HT-29 (cell line): ENCODE data around the gene NLN. TPM values are rescaled to one million over a fixed set of nuclear protein-coding genes. Genes with fewer than 3 reads are reported as not detected.
"Not testable (repeated sequence)": the region's sequence is repeated elsewhere in the genome, so short reads cannot be mapped to it uniquely, and the experiment has no call there.

Experiments
- DNase-seq: peaks from one replicate; pipeline ENCODE4 v3.0.0-alpha.2; 2015; ENCODE audit warnings: low spot score
- total RNA-seq: library from RNA; depleted of rRNA; stranded (reverse); fragments of >200 nt; shearing (Covaris generic); gene quantifications from 2 replicates; pipeline ENCODE4 v1.2.3, GENCODE V29; 2014; rRNA removed

Gene NLN
- total RNA-seq, 1 experiment from 2014 or later, result 22.8 TPM

GRCh38 chr5:65871776-65872175 lies 149.8 kb downstream of the NLN start:
- not testable (repeated sequence) for DNase-seq

GRCh38 chr5:65873181-65873750 lies 151.3 kb downstream of the NLN start:
- no peak for DNase-seq

GRCh38 chr5:65874241-65874640 lies 152.2 kb downstream of the NLN start:
- no peak for DNase-seq

GRCh38 chr5:65876496-65876895 lies 154.5 kb downstream of the NLN start:
- no peak for DNase-seq

DNA sequence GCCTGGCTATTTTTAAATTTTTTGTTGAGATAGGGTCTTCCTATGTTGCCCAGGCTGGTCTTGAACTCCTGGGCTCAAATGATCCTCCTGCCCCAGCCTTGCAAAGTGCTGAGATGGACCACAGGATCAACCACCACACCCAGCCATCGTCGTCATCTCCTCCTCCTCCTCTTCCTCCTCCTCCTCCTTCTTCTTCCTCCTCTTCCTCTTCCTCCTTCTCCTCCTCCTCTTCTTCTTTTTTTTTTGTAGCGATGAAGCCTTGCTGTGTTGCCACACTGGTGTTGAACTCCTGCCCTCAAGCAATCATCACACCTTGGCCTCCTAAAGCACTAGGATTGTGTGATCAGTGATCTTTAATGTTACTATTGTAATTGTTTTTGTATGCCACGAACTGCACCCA lies 155.0 kb downstream of the NLN start:
- no peak for DNase-seq

Other genes with a start within 250 kb of the NLN start
- gene ADAMTS6, start 240.3 kb upstream of the NLN start, total RNA-seq, result 17.3 and 21.6 TPM in 2 replicates
- gene CENPK, start 159.0 kb upstream of the NLN start, total RNA-seq, result 19.7 and 20.8 TPM in 2 replicates
- gene PPWD1, start 158.9 kb upstream of the NLN start, total RNA-seq, result 17.6 and 18.6 TPM in 2 replicates
- gene TRIM23, start 97.9 kb upstream of the NLN start, total RNA-seq, result 3.8 and 4.4 TPM in 2 replicates
- gene SHLD3, start 97.2 kb upstream of the NLN start, total RNA-seq, result 1.8 and 2.5 TPM in 2 replicates
- 10.5 and 14.0 TPM in 2 replicates for gene TRAPPC13, start 97.2 kb upstream of the NLN start, total RNA-seq
- 0.97 and 1.2 TPM in 2 replicates for gene SGTB, start 96 bp upstream of the NLN start, total RNA-seq
- gene ERBIN, start 204.4 kb downstream of the NLN start, total RNA-seq, result 35.0 and 40.2 TPM in 2 replicates